Ascending aorta (tissue), 2 donors: ENCODE data around the gene IL1R1. TPM values are rescaled to one million over a fixed set of nuclear protein-coding genes. Genes with fewer than 3 reads are reported as not detected.

Source experiments
- DNase-seq, 2 donors: peaks; one replicate each; pipeline ENCODE4 v3.0.0-alpha.2; 2019; ENCODE audit warnings: low spot score in 2 of 2
- H3K27ac ChIP-seq, 2 donors: fragments of 200-600 bp; sonication (generic); one replicate each; pipeline ENCODE4 v1.5.1; 2016 to 2017; ENCODE audit warnings: mild to moderate bottlenecking in 1 of 2
- H3K27me3 ChIP-seq: fragments of 200-600 bp; sonication (generic); one replicate; pipeline ENCODE4 v1.5.1; 2017
- H3K36me3 ChIP-seq, 2 donors: fragments of 200-600 bp; sonication (generic); one replicate each; pipeline ENCODE4 v1.5.1; 2016
- H3K4me1 ChIP-seq, 2 donors: fragments of 200-600 bp; sonication (generic); one replicate each; pipeline ENCODE4 v1.5.1; 2016 to 2017; ENCODE audit warnings: mild to moderate bottlenecking in 1 of 2
- H3K4me3 ChIP-seq, 2 donors: fragments of 200-600 bp; sonication (generic); one replicate each; pipeline ENCODE4 v1.5.1; 2016 to 2017; ENCODE audit warnings: mild to moderate bottlenecking in 1 of 2
- H3K9me3 ChIP-seq, 2 donors: fragments of 200-600 bp; sonication (generic); one replicate each; pipeline ENCODE4 v1.5.1; 2016
- intact Hi-C: fragments of 100-400 bp; cut with DNase I; formaldehyde crosslinking; loops from one replicate; pipeline ENCODE4 v1.15.1; 2023
- total RNA-seq: library from RNA; depleted of rRNA; stranded (reverse); fragments of >200 nt; gene quantifications from one replicate; pipeline ENCODE4 v1.1.0, GENCODE V29; 2016
- TF ChIP-seq, protein P1 (sequence below), 3 experiments: fragments of 200-600 bp in 2 of 3; fragments of 450-650 bp in 1 of 3; sonication (generic) in 2 of 3; IDR thresholded peaks; one replicate each; pipeline ENCODE4 v1.5.1; 2016 to 2019; ENCODE audit warnings: antibody characterized with exemption in 3 of 3, mild to moderate bottlenecking in 1 of 3, moderate library complexity in 1 of 3

IL1R1 gene
- total RNA-seq, 1 donor from 2014 or later, result 132 TPM

DNA sequence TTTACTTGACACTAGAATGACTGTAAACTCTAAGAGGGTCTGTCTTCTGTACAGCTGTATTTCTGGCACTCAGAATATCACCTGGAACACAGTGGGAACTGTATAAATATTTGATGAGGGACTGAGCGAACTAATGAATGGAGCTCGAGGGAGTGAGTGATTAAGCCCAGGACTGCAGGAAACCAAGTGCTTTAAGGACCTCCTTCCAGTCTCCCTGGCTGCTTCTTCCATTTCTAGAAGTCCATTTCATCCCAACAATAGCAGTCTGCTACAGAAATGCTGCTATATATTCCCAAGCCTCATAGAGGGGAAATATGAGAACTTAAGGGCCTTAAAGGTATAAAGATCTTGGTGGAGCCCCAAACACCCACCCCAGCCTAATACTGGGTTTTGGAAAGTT is 41.5 kb downstream of the IL1R1 start:
- Histone ChIP-seq H3K36me3 (no peaks in the 10 kb centered on the region), H3K9me3 (no peaks in the 10 kb centered on the region), H3K27me3 (no peaks in the 10 kb centered on the region), H3K4me1 (peaks cover 0 to 4% of the 10 kb centered on the region in 2 donors), H3K27ac (no peak overlapping the region), H3K4me3 (no peak overlapping the region)
- DNase-seq, result no peak
- TF ChIP-seq, protein P1, sequence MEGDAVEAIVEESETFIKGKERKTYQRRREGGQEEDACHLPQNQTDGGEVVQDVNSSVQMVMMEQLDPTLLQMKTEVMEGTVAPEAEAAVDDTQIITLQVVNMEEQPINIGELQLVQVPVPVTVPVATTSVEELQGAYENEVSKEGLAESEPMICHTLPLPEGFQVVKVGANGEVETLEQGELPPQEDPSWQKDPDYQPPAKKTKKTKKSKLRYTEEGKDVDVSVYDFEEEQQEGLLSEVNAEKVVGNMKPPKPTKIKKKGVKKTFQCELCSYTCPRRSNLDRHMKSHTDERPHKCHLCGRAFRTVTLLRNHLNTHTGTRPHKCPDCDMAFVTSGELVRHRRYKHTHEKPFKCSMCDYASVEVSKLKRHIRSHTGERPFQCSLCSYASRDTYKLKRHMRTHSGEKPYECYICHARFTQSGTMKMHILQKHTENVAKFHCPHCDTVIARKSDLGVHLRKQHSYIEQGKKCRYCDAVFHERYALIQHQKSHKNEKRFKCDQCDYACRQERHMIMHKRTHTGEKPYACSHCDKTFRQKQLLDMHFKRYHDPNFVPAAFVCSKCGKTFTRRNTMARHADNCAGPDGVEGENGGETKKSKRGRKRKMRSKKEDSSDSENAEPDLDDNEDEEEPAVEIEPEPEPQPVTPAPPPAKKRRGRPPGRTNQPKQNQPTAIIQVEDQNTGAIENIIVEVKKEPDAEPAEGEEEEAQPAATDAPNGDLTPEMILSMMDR (IDR thresholded peaks at IDR 0.05), result no peak
- intact Hi-C loops, result loop anchor here (10.0 kb wide), 1 partner anchor 171 kb away; the partner anchor contains the start of gene IL18R1

DNA sequence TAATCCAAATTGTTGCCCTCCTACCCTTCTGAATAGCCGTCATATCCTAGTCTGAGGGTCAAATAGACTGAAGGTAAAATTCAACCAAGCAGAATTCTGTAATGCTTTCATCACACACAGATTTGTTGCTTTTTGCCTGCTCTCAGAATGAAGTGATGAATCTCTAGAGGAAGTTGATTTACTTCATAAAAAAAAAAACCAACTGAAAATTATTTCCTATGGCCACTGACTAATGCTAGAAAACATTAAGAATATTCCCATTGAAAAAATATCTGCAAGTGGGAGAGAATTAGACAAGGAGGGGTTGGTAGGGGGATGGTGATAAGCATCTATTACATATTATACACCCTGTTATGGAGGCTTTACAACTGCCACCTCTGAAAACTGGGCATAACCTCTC is 42.0 kb downstream of the IL1R1 start:
- DNase-seq, result no peak
- peaks cover 0 to 4% of the 10 kb centered on the region in 2 donors for H3K4me1 ChIP-seq
- H3K27me3 ChIP-seq, result no peaks in the 10 kb centered on the region
- no peaks in the 10 kb centered on the region for H3K36me3 ChIP-seq
- intact Hi-C loops, result loop anchor here (10.0 kb wide), 1 partner anchor 170 kb away; the partner anchor contains the start of gene IL18R1
- H3K27ac ChIP-seq, result no peak overlapping the region
- no peaks in the 10 kb centered on the region for H3K9me3 ChIP-seq
- no peak overlapping the region for H3K4me3 ChIP-seq
- TF ChIP-seq, protein P1 (IDR thresholded peaks at IDR 0.05), result no peak

DNA sequence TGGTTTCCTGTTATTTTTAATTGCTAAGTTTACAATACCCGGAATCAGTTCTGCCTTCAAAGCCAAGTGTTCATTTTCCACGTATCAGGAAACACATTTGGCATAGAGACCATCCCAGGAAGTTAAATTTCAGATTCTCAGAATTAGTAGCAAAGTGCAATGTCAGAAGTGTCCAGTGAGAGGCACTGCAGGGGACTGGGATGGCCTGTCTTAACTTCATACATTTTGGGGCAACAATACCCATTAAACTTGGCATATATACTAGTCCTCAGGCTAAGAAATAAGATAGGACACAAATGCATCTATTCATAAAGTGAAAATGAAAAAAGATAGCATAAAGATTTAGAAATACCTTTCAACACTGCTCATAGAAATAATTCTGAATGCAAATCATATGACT is 42.8 kb downstream of the IL1R1 start:
- TF ChIP-seq, protein P1 (IDR thresholded peaks at IDR 0.05), result peak; percentile 13 to 49 (median 33)
- no peak for DNase-seq
- intact Hi-C loops, result loop anchor here (5.0 to 10.0 kb wide), 2 partner anchors 163 to 169 kb away; partner anchors contain the start of gene IL18R1
- Histone ChIP-seq H3K36me3 (no peaks in the 10 kb centered on the region), H3K27me3 (no peaks in the 10 kb centered on the region), H3K9me3 (no peaks in the 10 kb centered on the region), H3K4me3 (no peak overlapping the region), H3K27ac (no peak overlapping the region), H3K4me1 (peaks cover 0 to 4% of the 10 kb centered on the region in 2 donors)

DNA sequence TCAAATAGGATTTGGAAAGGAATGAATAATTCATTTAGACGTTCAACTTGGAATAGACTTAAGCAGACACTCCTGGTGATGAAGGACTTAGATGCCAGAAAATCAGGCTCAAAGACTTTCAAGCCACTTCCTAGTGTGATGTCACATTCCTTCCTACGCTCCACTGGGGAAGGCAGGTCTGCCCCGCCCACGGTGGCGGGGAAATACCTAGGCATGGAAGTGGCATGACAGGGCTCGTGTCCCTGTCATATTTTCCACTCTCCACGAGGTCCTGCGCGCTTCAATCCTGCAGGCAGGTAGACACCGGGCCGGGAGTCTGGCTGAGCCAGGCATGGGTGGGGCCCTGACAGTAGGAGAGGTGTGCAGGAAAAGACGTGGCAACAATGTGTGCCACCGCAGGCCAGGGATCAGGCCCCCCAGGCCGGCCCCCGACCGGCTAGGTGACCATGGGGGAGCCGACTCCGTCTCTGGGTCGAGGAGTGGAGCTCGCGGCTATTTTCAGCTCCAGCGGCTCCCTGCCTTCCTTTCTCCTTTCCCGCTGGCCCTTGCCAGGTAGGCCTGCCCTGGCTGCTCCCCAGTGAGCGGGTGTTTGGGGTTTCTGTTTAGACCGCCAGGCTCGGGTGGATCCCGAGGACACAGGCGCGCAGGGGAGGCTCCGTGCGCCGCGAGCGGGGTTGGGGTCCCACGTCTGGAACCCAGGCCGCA is 44.4 kb downstream of the IL1R1 start, which contains the start of gene IL1RL2:
IL1RL2 (plus strand) TSS at position 233 of the 705 bp plus-strand sequence. CDS start 845 bp downstream, outside the sequence.
- no peaks in the 10 kb centered on the region for H3K36me3 ChIP-seq
- peak within 1 kb of the TSS; percentile 62 to 74 for H3K4me3 ChIP-seq
- intact Hi-C loops, result loop anchor here (5.0 to 10.0 kb wide), 2 partner anchors 165 to 168 kb away; partner anchors contain the start of gene IL18R1
- H3K27ac ChIP-seq, result no peak within 1 kb of the TSS
- H3K4me1 ChIP-seq, result peaks cover 0 to 4% of the 10 kb centered on the region in 2 donors
- H3K9me3 ChIP-seq, result no peaks in the 10 kb centered on the region
- DNase-seq, result no peak
- TF ChIP-seq, protein P1 (IDR thresholded peaks at IDR 0.05), result no peak
- H3K27me3 ChIP-seq, result no peaks in the 10 kb centered on the region

DNA sequence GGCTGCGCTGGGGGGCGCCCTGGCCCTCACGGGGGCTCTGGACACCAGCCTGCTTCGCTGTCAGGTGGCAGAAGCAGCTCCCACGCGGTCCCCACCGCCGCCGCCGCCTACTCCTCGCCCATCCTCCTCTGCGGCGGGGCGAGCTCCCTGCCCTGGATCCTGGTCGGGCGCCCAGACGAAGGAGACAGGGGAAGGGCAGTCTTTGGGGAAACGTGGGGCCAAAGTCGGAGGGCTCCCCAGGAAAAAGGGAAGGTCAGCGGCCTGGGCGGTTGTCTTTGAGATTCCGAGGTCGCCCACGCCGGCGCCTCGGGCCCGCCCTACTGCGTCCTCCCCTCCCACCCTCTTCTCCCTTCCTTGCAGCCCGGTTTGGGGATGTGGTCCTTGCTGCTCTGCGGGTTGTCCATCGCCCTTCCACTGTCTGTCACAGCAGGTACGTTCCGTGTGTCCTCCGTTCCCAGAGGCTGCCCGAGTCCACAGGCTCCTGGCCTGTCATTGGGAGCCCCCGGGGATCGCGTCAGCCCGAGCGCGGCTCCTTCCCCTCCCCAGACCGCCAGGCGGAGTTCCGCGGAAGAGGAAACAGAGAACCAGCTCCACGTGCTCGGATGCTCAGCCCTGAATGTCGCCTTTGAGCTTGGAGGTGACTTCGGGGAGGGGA is 45.1 kb downstream of the IL1R1 start:
- TF ChIP-seq, protein P1 (IDR thresholded peaks at IDR 0.05), result peak; percentile 24 to 41 (median 33)
- no peak overlapping the region for H3K27ac ChIP-seq
- H3K36me3 ChIP-seq, result no peaks in the 10 kb centered on the region
- peak in 1 of 2 donors; percentile 67 for DNase-seq
- H3K27me3 ChIP-seq, result no peaks in the 10 kb centered on the region
- no peaks in the 10 kb centered on the region for H3K9me3 ChIP-seq
- H3K4me1 ChIP-seq, result peaks cover 0 to 4% of the 10 kb centered on the region in 2 donors
- H3K4me3 ChIP-seq, result peak overlapping the region; percentile 62 to 74
- intact Hi-C loops, result loop anchor here (2.0 to 10.0 kb wide), 3 partner anchors 53 to 167 kb away; partner anchors contain the start of gene IL18R1
